Measurements from ENCODE around the gene ARID2. TPM values are rescaled to one million over a fixed set of nuclear protein-coding genes. Genes with fewer than 3 reads are reported as not detected.
A peak's percentile ranks its signal among the peaks of the same experiment; 100 is the strongest.

The ARID2 gene
- total RNA-seq, 3 donors from 2014 or later: 28.9 to 46.4 (median 43.3) TPM

GRCh38 chr12:45863332-45863731 is 133.8 kb downstream of the ARID2 start:
- no peak for ATAC-seq
- intact Hi-C loops (cut with DNase I, micrococcal nuclease): no loop called here
- Histone ChIP-seq H3K4me1 (ENCODE audit: low read depth) (no peaks in the 10 kb centered on the region), H3K9me3 (no peaks in the 10 kb centered on the region), H3K4me3 (no peak overlapping the region), H3K36me3 (ENCODE audit: low read depth) (no peaks in the 10 kb centered on the region)
- no peak for DNase-seq
- no peak for TF ChIP-seq CTCF (IDR thresholded peaks at IDR 0.05)

- Histone ChIP-seq H3K4me1 (ENCODE audit: low read depth) (no peaks in the 10 kb centered on the region), H3K36me3 (ENCODE audit: low read depth) (no peaks in the 10 kb centered on the region), H3K9me3 (no peaks in the 10 kb centered on the region), H3K4me3 (no peak overlapping the region)
- no peak for TF ChIP-seq CTCF (IDR thresholded peaks at IDR 0.05)
- no peak for ATAC-seq
- intact Hi-C loops (cut with DNase I, micrococcal nuclease): no loop called here
- no peak for DNase-seq
These were observed 136.8 kb downstream of the ARID2 start for GRCh38 chr12:45866299-45866698.

GRCh38 chr12:45872446-45872845 is 142.9 kb downstream of the ARID2 start:
- Histone ChIP-seq H3K4me1 (ENCODE audit: low read depth) (no peaks in the 10 kb centered on the region), H3K9me3 (no peaks in the 10 kb centered on the region), H3K36me3 (ENCODE audit: low read depth) (no peaks in the 10 kb centered on the region), H3K4me3 (no peak overlapping the region)
- ATAC-seq: no peak
- no peak for DNase-seq
- intact Hi-C loops (cut with DNase I, micrococcal nuclease): no loop called here
- TF ChIP-seq CTCF (IDR thresholded peaks at IDR 0.05): no peak

GRCh38 chr12:45877069-45877468 is 147.6 kb downstream of the ARID2 start:
- no peak for ATAC-seq
- DNase-seq: no peak
- H3K9me3 ChIP-seq: no peaks in the 10 kb centered on the region
- intact Hi-C loops (cut with DNase I, micrococcal nuclease): no loop called here
- H3K4me3 ChIP-seq: no peak overlapping the region
- H3K4me1 ChIP-seq (ENCODE audit: low read depth): no peaks in the 10 kb centered on the region
- no peak for TF ChIP-seq CTCF (IDR thresholded peaks at IDR 0.05)
- H3K36me3 ChIP-seq (ENCODE audit: low read depth): no peaks in the 10 kb centered on the region

- Histone ChIP-seq H3K36me3 (ENCODE audit: low read depth) (no peaks in the 10 kb centered on the region), H3K4me3 (no peak overlapping the region), H3K4me1 (ENCODE audit: low read depth) (no peaks in the 10 kb centered on the region), H3K9me3 (no peaks in the 10 kb centered on the region)
- peak; percentile 51 for ATAC-seq
- DNase-seq: no peak
- intact Hi-C loops (cut with DNase I, micrococcal nuclease): no loop called here
- TF ChIP-seq CTCF (IDR thresholded peaks at IDR 0.05): no peak
These were observed 149.2 kb downstream of the ARID2 start for GRCh38 chr12:45878630-45879255.
